C1 segment of cervical spinal cord (tissue), 14 donors: ENCODE measurements around the gene NFIA.

Source experiments
- DNase-seq, 14 donors: peaks; one replicate each; lab custom pipeline; 2025; lab: John Stamatoyannopoulos, UW

Gene NFIA

GRCh38 chr1:61392409-61393242 lies 310.3 kb downstream of the NFIA start:
- DNase-seq: no peak

GRCh38 chr1:61393575-61393974 lies 311.2 kb downstream of the NFIA start:
- DNase-seq: no peak

GRCh38 chr1:61395146-61395800 lies 312.9 kb downstream of the NFIA start:
- DNase-seq: no peak

- no peak for DNase-seq
These were observed 315.1 kb downstream of the NFIA start for GRCh38 chr1:61397495-61397894.

GRCh38 chr1:61397935-61398334 lies 315.6 kb downstream of the NFIA start:
- DNase-seq: no peak

- no peak for DNase-seq
These were observed 316.8 kb downstream of the NFIA start for GRCh38 chr1:61399199-61399598.

GRCh38 chr1:61400131-61400770 lies 317.9 kb downstream of the NFIA start:
- DNase-seq: no peak

GRCh38 chr1:61400997-61401396 lies 318.6 kb downstream of the NFIA start:
- no peak for DNase-seq

GRCh38 chr1:61403679-61404596 lies 321.6 kb downstream of the NFIA start:
- DNase-seq: no peak

- no peak for DNase-seq
These were observed 322.4 kb downstream of the NFIA start for GRCh38 chr1:61404597-61405376.

GRCh38 chr1:61406467-61406866 lies 324.1 kb downstream of the NFIA start:
- no peak for DNase-seq

GRCh38 chr1:61412601-61413000 lies 330.2 kb downstream of the NFIA start:
- no peak for DNase-seq

- DNase-seq: no peak
These were observed 336.8 kb downstream of the NFIA start for GRCh38 chr1:61419196-61419595.

- DNase-seq: no peak
These were observed 337.3 kb downstream of the NFIA start for GRCh38 chr1:61419657-61420056.

GRCh38 chr1:61420243-61420642 lies 337.9 kb downstream of the NFIA start:
- DNase-seq: no peak

GRCh38 chr1:61420909-61421835 lies 338.8 kb downstream of the NFIA start:
- peak in 1 of 14 donors; percentile 5 for DNase-seq

- DNase-seq: no peak
These were observed 341.3 kb downstream of the NFIA start for GRCh38 chr1:61423643-61424042.

- no peak for DNase-seq
These were observed 342.0 kb downstream of the NFIA start for GRCh38 chr1:61424382-61424781.

- DNase-seq: no peak
These were observed 342.7 kb downstream of the NFIA start for GRCh38 chr1:61425040-61425439.

GRCh38 chr1:61426254-61426653 lies 343.9 kb downstream of the NFIA start:
- no peak for DNase-seq
